Measurements from ENCODE around the gene VPS50. TPM values are rescaled to one million over a fixed set of nuclear protein-coding genes. Genes with fewer than 3 reads are reported as not detected.
A peak's percentile ranks its signal among the peaks of the same experiment; 100 is the strongest.
"Not testable (repeated sequence)": the region's sequence is repeated elsewhere in the genome, so short reads cannot be mapped to it uniquely, and the experiment has no call there.

VPS50 gene
- total and polyA plus RNA-seq, 5 donors from 2014 or later, result 10.2 to 41.2 (median 11.0) TPM

- no peak for DNase-seq
- H3K27ac Mint-ChIP-seq, result no peak overlapping the region
- peaks cover 56% of the 10 kb centered on the region for H3K36me3 Mint-ChIP-seq
- no peaks in the 10 kb centered on the region for H3K9me3 ChIP-seq (ENCODE audit: control insufficient read depth in 2 of 2, low read length in 2 of 2)
- no peaks in the 10 kb centered on the region for H3K27me3 ChIP-seq (ENCODE audit: control insufficient read depth, insufficient read depth, low read length)
- H3K36me3 ChIP-seq (ENCODE audit: control insufficient read depth, insufficient read depth, low read length), result peaks cover 26% of the 10 kb centered on the region
- H3K27me3 Mint-ChIP-seq, result no peaks in the 10 kb centered on the region
- no peak overlapping the region for H3K4me3 ChIP-seq (ENCODE audit: low read depth, low read length)
- H3K4me1 ChIP-seq (ENCODE audit: control insufficient read depth, insufficient read depth, low read length, poor library complexity, severe bottlenecking), result no peaks in the 10 kb centered on the region
- H3K27ac ChIP-seq (ENCODE audit: insufficient read depth, low read length, poor library complexity, severe bottlenecking), result no peak overlapping the region
- no peaks in the 10 kb centered on the region for H3K9me3 Mint-ChIP-seq
- H3K4me1 Mint-ChIP-seq, result peaks cover 0 to 2% (median 0%) of the 10 kb centered on the region in 4 donors
- ATAC-seq (ENCODE audit: low read depth in 2 of 2), result no peak
- H3K4me3 Mint-ChIP-seq, result no peak overlapping the region
These were observed 82.3 kb downstream of the VPS50 start for GRCh38 chr7:93314449-93314848.

- Histone ChIP-seq H3K4me3 (ENCODE audit: low read depth, low read length) (no peak overlapping the region), H3K9me3 (ENCODE audit: control insufficient read depth in 2 of 2, low read length in 2 of 2) (no peaks in the 10 kb centered on the region), H3K27me3 (ENCODE audit: control insufficient read depth, insufficient read depth, low read length) (no peaks in the 10 kb centered on the region), H3K36me3 (ENCODE audit: control insufficient read depth, insufficient read depth, low read length) (peaks cover 26% of the 10 kb centered on the region), H3K27ac (ENCODE audit: insufficient read depth, low read length, poor library complexity, severe bottlenecking) (no peak overlapping the region), H3K4me1 (ENCODE audit: control insufficient read depth, insufficient read depth, low read length, poor library complexity, severe bottlenecking) (no peaks in the 10 kb centered on the region)
- no peak overlapping the region for H3K4me3 Mint-ChIP-seq
- peak overlapping the region in 2 of 3 donors; percentile 5 to 27 for H3K27ac Mint-ChIP-seq
- ATAC-seq (ENCODE audit: low read depth in 2 of 2), result no peak
- peaks cover 0 to 2% (median 0%) of the 10 kb centered on the region in 7 donors for H3K9me3 Mint-ChIP-seq
- H3K36me3 Mint-ChIP-seq, result peaks cover 51% of the 10 kb centered on the region
- H3K4me1 Mint-ChIP-seq, result peaks cover 0 to 2% (median 0%) of the 10 kb centered on the region in 4 donors
- no peak for DNase-seq
- no peaks in the 10 kb centered on the region for H3K27me3 Mint-ChIP-seq
These were observed 83.7 kb downstream of the VPS50 start for GRCh38 chr7:93315896-93316295.

DNA sequence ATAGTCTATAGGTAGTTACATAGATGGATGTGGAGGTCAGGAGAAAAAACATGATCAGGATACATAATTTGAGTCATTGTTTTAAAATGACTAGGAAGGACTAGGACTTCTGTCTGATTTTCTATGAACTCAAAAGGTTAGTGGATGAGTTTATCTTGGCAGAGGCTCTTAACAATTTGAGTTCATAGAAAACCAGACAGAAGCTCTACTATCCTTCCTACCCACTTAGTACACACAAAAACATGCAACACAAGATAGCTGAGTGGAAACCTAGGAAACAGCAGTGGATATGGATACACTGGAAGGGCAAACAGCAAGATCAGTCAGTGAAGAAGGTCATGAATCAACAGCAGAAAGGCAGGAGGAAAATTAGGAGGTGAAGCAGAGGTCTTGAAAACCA, 84.6 kb downstream of the VPS50 start:
- H3K9me3 Mint-ChIP-seq, result peaks cover 0 to 2% (median 0%) of the 10 kb centered on the region in 7 donors
- Histone ChIP-seq H3K9me3 (ENCODE audit: control insufficient read depth in 2 of 2, low read length in 2 of 2) (no peaks in the 10 kb centered on the region), H3K36me3 (ENCODE audit: control insufficient read depth, insufficient read depth, low read length) (peaks cover 25% of the 10 kb centered on the region), H3K27ac (ENCODE audit: insufficient read depth, low read length, poor library complexity, severe bottlenecking) (no peak overlapping the region), H3K4me3 (ENCODE audit: low read depth, low read length) (no peak overlapping the region), H3K4me1 (ENCODE audit: control insufficient read depth, insufficient read depth, low read length, poor library complexity, severe bottlenecking) (no peaks in the 10 kb centered on the region), H3K27me3 (ENCODE audit: control insufficient read depth, insufficient read depth, low read length) (no peaks in the 10 kb centered on the region)
- peaks cover 55% of the 10 kb centered on the region for H3K36me3 Mint-ChIP-seq
- no peaks in the 10 kb centered on the region for H3K27me3 Mint-ChIP-seq
- H3K27ac Mint-ChIP-seq, result peak overlapping the region in 2 of 3 donors; percentile 6 to 44
- H3K4me3 Mint-ChIP-seq, result no peak overlapping the region
- ATAC-seq (ENCODE audit: low read depth in 2 of 2) (no peak), DNase-seq (no peak)
- peaks cover 0 to 2% (median 0%) of the 10 kb centered on the region in 4 donors for H3K4me1 Mint-ChIP-seq

DNA sequence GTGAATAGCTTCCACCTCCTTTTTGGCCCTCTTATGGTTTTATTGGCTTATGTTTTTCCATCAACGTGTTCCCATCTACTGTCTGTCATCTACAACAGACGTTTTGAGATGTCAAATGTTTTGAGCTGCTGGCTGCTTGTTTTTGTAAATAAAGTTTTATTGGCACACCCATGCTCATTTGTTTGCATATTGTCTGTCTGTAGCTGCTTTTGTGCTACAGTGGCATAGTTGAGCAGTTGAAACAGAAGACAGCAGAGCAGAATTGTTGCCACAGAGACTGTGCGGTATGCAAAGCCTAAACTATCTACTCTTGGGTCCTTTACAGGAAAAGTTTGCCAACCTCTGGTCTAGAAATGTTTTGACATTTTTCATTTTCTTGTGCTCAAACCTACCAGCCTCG, 88.7 kb downstream of the VPS50 start:
- Mint-ChIP-seq H3K9me3 (peaks cover 0 to 2% (median 0%) of the 10 kb centered on the region in 7 donors), H3K4me3 (no peak overlapping the region), H3K36me3 (peaks cover 48% of the 10 kb centered on the region), H3K4me1 (peaks cover 0 to 2% (median 0%) of the 10 kb centered on the region in 4 donors), H3K27ac (peak overlapping the region in 1 of 3 donors; percentile 42), H3K27me3 (no peaks in the 10 kb centered on the region)
- H3K4me3 ChIP-seq (ENCODE audit: low read depth, low read length), result no peak overlapping the region
- no peak for ATAC-seq (ENCODE audit: low read depth in 2 of 2)
- no peaks in the 10 kb centered on the region for H3K27me3 ChIP-seq (ENCODE audit: control insufficient read depth, insufficient read depth, low read length)
- H3K4me1 ChIP-seq (ENCODE audit: control insufficient read depth, insufficient read depth, low read length, poor library complexity, severe bottlenecking), result no peaks in the 10 kb centered on the region
- H3K36me3 ChIP-seq (ENCODE audit: control insufficient read depth, insufficient read depth, low read length), result peaks cover 18% of the 10 kb centered on the region
- no peak for DNase-seq
- no peak overlapping the region for H3K27ac ChIP-seq (ENCODE audit: insufficient read depth, low read length, poor library complexity, severe bottlenecking)
- H3K9me3 ChIP-seq (ENCODE audit: control insufficient read depth in 2 of 2, low read length in 2 of 2), result no peaks in the 10 kb centered on the region

DNA sequence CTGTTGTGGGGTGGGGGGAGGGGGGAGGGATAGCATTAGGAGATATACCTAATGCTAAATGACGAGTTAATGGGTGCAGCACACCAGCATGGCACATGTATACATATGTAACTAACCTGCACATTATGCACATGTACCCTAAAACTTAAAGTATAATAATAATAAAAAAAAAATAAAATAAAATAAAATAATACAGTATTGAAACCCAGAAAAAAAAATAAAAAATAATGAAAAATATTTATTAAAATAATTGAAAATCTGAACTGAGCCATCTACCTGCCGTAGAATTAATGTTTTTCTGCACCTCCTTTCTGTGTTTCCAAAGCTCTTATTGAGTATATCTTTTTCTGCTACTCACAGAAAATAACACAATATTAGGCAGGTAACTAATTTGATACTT, 94.1 kb downstream of the VPS50 start:
- not testable (repeated sequence) for H3K27ac Mint-ChIP-seq; H3K9me3 ChIP-seq (ENCODE audit: control insufficient read depth in 2 of 2, low read length in 2 of 2); H3K36me3 ChIP-seq (ENCODE audit: control insufficient read depth, insufficient read depth, low read length); H3K4me1 ChIP-seq (ENCODE audit: control insufficient read depth, insufficient read depth, low read length, poor library complexity, severe bottlenecking); H3K4me3 ChIP-seq (ENCODE audit: low read depth, low read length); H3K4me1 Mint-ChIP-seq; H3K27ac ChIP-seq (ENCODE audit: insufficient read depth, low read length, poor library complexity, severe bottlenecking); H3K4me3 Mint-ChIP-seq; ATAC-seq (ENCODE audit: low read depth in 2 of 2); H3K27me3 ChIP-seq (ENCODE audit: control insufficient read depth, insufficient read depth, low read length); H3K9me3 Mint-ChIP-seq; DNase-seq; H3K27me3 Mint-ChIP-seq
- H3K36me3 Mint-ChIP-seq, result peaks cover 24% of the 10 kb centered on the region

DNA sequence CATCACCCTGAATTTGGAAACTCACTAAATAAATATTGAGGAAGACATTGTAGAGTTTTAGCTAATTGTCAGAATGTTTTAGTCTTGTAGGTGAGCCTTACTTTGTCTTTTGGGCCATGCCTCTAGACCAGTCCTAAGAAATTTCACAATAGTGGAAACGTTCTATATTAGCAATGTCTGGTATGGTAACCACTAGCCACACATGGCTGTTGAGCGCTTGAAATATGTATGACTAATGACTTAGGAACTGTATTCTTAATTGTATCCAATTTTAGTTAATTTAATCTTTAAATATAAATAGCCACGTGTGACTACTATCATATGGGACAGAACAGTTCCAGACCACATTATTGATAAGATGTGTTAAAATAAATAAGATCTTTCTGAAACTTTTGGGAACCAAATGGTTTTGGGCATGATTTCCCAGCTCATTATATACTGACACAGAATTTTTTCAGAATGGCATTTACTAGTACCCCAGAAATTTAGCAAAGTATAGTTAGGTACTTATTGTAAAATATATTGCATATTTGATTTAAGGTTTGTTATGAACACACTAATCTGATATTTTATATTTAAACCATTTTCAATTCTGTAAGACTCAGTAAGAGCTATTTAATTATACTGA, 95.0 kb downstream of the VPS50 start:
- H3K36me3 ChIP-seq (ENCODE audit: control insufficient read depth, insufficient read depth, low read length), result peaks cover 8% of the 10 kb centered on the region
- Mint-ChIP-seq H3K27ac (no peak overlapping the region), H3K27me3 (no peaks in the 10 kb centered on the region), H3K9me3 (peaks cover 0 to 2% (median 0%) of the 10 kb centered on the region in 7 donors), H3K36me3 (peaks cover 16% of the 10 kb centered on the region), H3K4me1 (no peaks in the 10 kb centered on the region), H3K4me3 (no peak overlapping the region)
- no peaks in the 10 kb centered on the region for H3K9me3 ChIP-seq (ENCODE audit: control insufficient read depth in 2 of 2, low read length in 2 of 2)
- no peaks in the 10 kb centered on the region for H3K27me3 ChIP-seq (ENCODE audit: control insufficient read depth, insufficient read depth, low read length)
- DNase-seq (no peak), ATAC-seq (ENCODE audit: low read depth in 2 of 2) (no peak)
- H3K4me1 ChIP-seq (ENCODE audit: control insufficient read depth, insufficient read depth, low read length, poor library complexity, severe bottlenecking), result no peaks in the 10 kb centered on the region
- H3K27ac ChIP-seq (ENCODE audit: insufficient read depth, low read length, poor library complexity, severe bottlenecking), result no peak overlapping the region
- no peak overlapping the region for H3K4me3 ChIP-seq (ENCODE audit: low read depth, low read length)

DNA sequence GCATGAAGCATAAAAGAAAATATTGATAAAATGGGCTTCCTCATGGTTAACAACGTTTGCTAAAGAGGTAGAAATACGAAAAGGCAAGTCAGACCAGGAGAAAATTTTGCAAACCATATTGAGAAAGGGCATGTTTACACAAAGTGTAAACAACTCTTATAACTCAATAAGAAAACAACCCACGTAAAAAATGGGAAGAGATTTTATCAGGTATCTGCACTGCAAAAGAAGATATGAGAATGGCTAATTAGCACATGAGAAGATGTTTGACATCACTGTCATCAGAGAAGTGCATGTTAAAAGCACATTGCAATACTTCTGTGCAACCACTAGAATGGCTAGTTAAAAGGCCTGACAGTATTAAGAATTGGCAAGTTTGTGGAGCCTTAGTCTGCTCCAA, 99.5 kb downstream of the VPS50 start:
- DNase-seq, result no peak
- Histone ChIP-seq H3K36me3 (ENCODE audit: control insufficient read depth, insufficient read depth, low read length) (peaks cover 14% of the 10 kb centered on the region), H3K4me3 (ENCODE audit: low read depth, low read length) (no peak overlapping the region), H3K9me3 (ENCODE audit: control insufficient read depth in 2 of 2, low read length in 2 of 2) (no peaks in the 10 kb centered on the region), H3K27me3 (ENCODE audit: control insufficient read depth, insufficient read depth, low read length) (no peaks in the 10 kb centered on the region), H3K4me1 (ENCODE audit: control insufficient read depth, insufficient read depth, low read length, poor library complexity, severe bottlenecking) (no peaks in the 10 kb centered on the region), H3K27ac (ENCODE audit: insufficient read depth, low read length, poor library complexity, severe bottlenecking) (no peak overlapping the region)
- no peak overlapping the region for H3K4me3 Mint-ChIP-seq
- peaks cover 32% of the 10 kb centered on the region for H3K36me3 Mint-ChIP-seq
- H3K27ac Mint-ChIP-seq, result peak overlapping the region in 1 of 3 donors; percentile 76
- ATAC-seq (ENCODE audit: low read depth in 2 of 2), result no peak
- H3K4me1 Mint-ChIP-seq, result peaks cover 0 to 10% (median 0%) of the 10 kb centered on the region in 4 donors
- no peaks in the 10 kb centered on the region for H3K27me3 Mint-ChIP-seq
- no peaks in the 10 kb centered on the region for H3K9me3 Mint-ChIP-seq

GRCh38 chr7:93332172-93332571, 100.0 kb downstream of the VPS50 start:
- Mint-ChIP-seq H3K36me3 (peaks cover 32% of the 10 kb centered on the region), H3K4me3 (no peak overlapping the region), H3K9me3 (no peaks in the 10 kb centered on the region), H3K27me3 (no peaks in the 10 kb centered on the region), H3K4me1 (peaks cover 0 to 10% (median 0%) of the 10 kb centered on the region in 4 donors), H3K27ac (no peak overlapping the region)
- Histone ChIP-seq H3K27ac (ENCODE audit: insufficient read depth, low read length, poor library complexity, severe bottlenecking) (no peak overlapping the region), H3K27me3 (ENCODE audit: control insufficient read depth, insufficient read depth, low read length) (no peaks in the 10 kb centered on the region), H3K9me3 (ENCODE audit: control insufficient read depth in 2 of 2, low read length in 2 of 2) (no peaks in the 10 kb centered on the region), H3K4me1 (ENCODE audit: control insufficient read depth, insufficient read depth, low read length, poor library complexity, severe bottlenecking) (no peaks in the 10 kb centered on the region), H3K36me3 (ENCODE audit: control insufficient read depth, insufficient read depth, low read length) (peaks cover 14% of the 10 kb centered on the region), H3K4me3 (ENCODE audit: low read depth, low read length) (no peak overlapping the region)
- ATAC-seq (ENCODE audit: low read depth in 2 of 2) (no peak), DNase-seq (no peak)
